Measurements from ENCODE around the gene DDX56.

The DDX56 gene, protein sequence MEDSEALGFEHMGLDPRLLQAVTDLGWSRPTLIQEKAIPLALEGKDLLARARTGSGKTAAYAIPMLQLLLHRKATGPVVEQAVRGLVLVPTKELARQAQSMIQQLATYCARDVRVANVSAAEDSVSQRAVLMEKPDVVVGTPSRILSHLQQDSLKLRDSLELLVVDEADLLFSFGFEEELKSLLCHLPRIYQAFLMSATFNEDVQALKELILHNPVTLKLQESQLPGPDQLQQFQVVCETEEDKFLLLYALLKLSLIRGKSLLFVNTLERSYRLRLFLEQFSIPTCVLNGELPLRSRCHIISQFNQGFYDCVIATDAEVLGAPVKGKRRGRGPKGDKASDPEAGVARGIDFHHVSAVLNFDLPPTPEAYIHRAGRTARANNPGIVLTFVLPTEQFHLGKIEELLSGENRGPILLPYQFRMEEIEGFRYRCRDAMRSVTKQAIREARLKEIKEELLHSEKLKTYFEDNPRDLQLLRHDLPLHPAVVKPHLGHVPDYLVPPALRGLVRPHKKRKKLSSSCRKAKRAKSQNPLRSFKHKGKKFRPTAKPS

DNA sequence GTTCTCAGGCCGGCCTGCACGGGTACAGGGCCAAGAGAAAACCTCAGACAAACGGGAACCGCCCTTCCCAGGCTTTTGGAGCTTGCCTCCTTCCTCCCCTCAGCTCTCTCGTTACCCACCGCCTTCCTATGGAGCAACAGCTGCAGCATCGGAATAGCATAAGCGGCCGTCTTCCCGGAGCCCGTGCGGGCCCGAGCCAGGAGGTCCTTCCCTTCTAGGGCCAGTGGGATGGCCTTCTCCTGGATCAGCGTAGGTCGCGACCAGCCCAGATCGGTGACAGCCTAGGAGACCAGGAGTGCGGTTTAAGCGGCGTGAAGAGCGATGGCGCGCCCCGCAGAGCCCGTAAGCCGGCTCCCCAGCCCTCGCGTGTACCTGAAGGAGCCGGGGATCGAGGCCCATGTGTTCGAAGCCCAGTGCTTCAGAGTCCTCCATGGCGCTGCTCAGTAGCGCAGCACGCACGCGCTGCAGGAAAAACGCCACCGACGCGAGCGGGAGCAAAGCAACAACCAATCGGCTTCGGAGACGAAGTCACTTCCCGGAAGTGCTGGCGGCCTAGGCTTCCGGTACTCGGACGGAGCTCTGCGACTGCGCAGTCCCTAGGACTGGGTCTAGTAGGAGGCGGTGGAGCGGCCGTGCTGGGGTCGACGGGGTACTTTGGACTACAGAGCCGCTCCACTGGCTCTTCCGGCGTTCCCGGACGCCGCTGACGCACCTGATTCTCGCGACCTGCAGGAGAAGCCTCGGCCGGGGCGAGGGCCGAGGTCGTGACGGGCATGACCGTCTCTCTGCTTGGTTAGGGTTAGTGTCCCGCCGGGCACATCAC is at the start of gene DDX56:
TSS of gene DDX56 (minus strand) at position 445 of the 823 bp plus-strand sequence. CDS start at position 432, 13 bp downstream.
- no peak for TF ChIP-seq CTCF (IDR thresholded peaks at IDR 0.05)

GRCh38 chr7:44622342-44623151 is 48.8 kb upstream of the DDX56 start:
- no peak for TF ChIP-seq CTCF (IDR thresholded peaks at IDR 0.05)

DNA sequence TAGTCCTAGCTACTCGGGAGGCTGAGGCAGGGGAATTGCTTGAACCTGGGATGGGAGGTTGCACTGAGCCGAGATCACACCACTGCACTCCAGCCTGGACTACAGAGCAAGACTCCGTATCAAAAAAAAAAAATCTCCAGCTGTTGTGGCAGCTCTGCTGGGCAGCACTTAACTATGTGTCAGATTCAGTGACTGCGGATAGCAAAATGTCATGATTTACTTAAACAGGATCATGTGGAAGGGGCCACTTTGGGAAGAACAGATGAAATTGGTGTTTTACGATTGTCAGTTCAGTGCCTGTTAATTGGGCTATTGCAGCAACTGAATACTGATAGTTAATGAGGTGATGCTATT is 48.0 kb upstream of the DDX56 start:
- TF ChIP-seq CTCF (IDR thresholded peaks at IDR 0.05), result no peak

GRCh38 chr7:44621034-44621749 is 47.5 kb upstream of the DDX56 start:
- no peak for TF ChIP-seq CTCF (IDR thresholded peaks at IDR 0.05)

DNA sequence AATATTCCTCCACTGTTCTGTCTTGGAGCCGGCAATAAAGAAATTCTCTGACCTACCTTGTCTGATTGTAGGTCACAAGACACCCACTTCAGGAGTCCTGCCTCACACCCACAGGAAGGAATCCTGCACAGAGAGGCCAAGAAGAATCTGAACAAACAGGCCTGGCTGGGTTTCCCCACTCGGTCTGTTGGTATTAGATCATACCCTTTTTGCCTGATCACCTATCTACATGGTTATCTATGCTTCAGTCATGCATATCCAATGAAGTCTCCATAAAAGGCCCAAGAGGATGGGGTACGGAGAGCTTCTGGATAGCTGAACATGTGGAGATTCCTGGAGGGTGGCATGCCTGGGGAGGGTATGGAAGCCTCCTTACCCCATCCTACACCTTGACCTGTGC is 45.0 kb upstream of the DDX56 start:
- TF ChIP-seq CTCF (IDR thresholded peaks at IDR 0.05), result no peak

- no peak for TF ChIP-seq CTCF (IDR thresholded peaks at IDR 0.05)
Measured at GRCh38 chr7:44618045-44618444, 44.3 kb upstream of the DDX56 start.
